Keratinocyte (primary cell): ENCODE data around the gene HINT1. TPM values are rescaled to one million over a fixed set of nuclear protein-coding genes. Genes with fewer than 3 reads are reported as not detected.
A peak's percentile ranks its signal among the peaks of the same experiment; 100 is the strongest.

Experiments used
- DNase-seq: peaks from one replicate; pipeline ENCODE4 v3.0.0-alpha.2; 2011; ENCODE audit warnings: low read depth, missing footprints, low spot score
- FAIRE-seq: peaks from 2 replicates; lab custom pipeline; 2011; peaks lifted over from hg19 to GRCh38; lab: Jason Lieb, UNC
- H2AFZ ChIP-seq: 2 replicates; pipeline ENCODE4 v1.6.0; 2012; ENCODE audit warnings: low read length, control low read depth, inconsistent platforms; ENCODE audit not compliant: control insufficient read depth
- H3K27ac ChIP-seq: 2 replicates; pipeline ENCODE4 v1.5.1; 2011; ENCODE audit warnings: low read length; ENCODE audit not compliant: control insufficient read depth, insufficient read depth
- H3K27me3 ChIP-seq: 3 replicates; pipeline ENCODE4 v1.6.0; 2011; ENCODE audit warnings: low read length; ENCODE audit not compliant: control insufficient read depth, insufficient read depth; ENCODE audit errors: extremely low read depth
- H3K36me3 ChIP-seq, 2 experiments: 2 replicates in 1 of 2; 3 replicates in 1 of 2; pipeline ENCODE4 v1.5.1; 2011; ENCODE audit warnings: low read length in 2 of 2, mild to moderate bottlenecking in 1 of 2; ENCODE audit not compliant: control insufficient read depth in 2 of 2, insufficient read depth in 2 of 2; ENCODE audit errors: extremely low read depth in 1 of 2
- H3K4me1 ChIP-seq: 3 replicates; pipeline ENCODE4 v1.5.1; 2011; ENCODE audit warnings: low read length; ENCODE audit not compliant: control insufficient read depth, insufficient read depth; ENCODE audit errors: extremely low read depth
- H3K4me2 ChIP-seq: 3 replicates; pipeline ENCODE4 v1.6.0; 2011; ENCODE audit warnings: low read depth, low read length; ENCODE audit not compliant: control insufficient read depth, insufficient read depth; ENCODE audit errors: extremely low read depth
- H3K4me3 ChIP-seq, 3 experiments: fragments of 200-600 bp in 1 of 3; sonication (generic) in 1 of 3; 2 replicates in 2 of 3; 3 replicates in 1 of 3; pipeline ENCODE4 v1.5.1; 2011 to 2016; ENCODE audit warnings: low read length in 3 of 3, mild to moderate bottlenecking in 3 of 3, control low read depth in 2 of 3, inconsistent platforms in 1 of 3, low read depth in 1 of 3, mixed read lengths in 1 of 3, mixed run types in 1 of 3, moderate library complexity in 1 of 3; ENCODE audit not compliant: control insufficient read depth in 2 of 3, insufficient read depth in 2 of 3; ENCODE audit errors: extremely low read depth in 1 of 3
- H3K79me2 ChIP-seq: 2 replicates; pipeline ENCODE4 v1.6.0; 2012; ENCODE audit warnings: low read length; ENCODE audit not compliant: control insufficient read depth, insufficient read depth
- H3K9ac ChIP-seq: 3 replicates; pipeline ENCODE4 v1.6.0; 2011; ENCODE audit warnings: low read length; ENCODE audit not compliant: control insufficient read depth, insufficient read depth; ENCODE audit errors: extremely low read depth
- H3K9me1 ChIP-seq: 3 replicates; pipeline ENCODE4 v1.6.0; 2011; ENCODE audit warnings: low read length; ENCODE audit not compliant: control insufficient read depth, insufficient read depth; ENCODE audit errors: extremely low read depth
- H3K9me3 ChIP-seq: 2 replicates; pipeline ENCODE4 v1.5.1; 2012; ENCODE audit warnings: low read depth, low read length; ENCODE audit not compliant: control insufficient read depth
- H4K20me1 ChIP-seq: 3 replicates; pipeline ENCODE4 v1.6.0; 2011; ENCODE audit warnings: low read length; ENCODE audit not compliant: control insufficient read depth, insufficient read depth; ENCODE audit errors: extremely low read depth
- CTCF ChIP-seq, 3 experiments: IDR thresholded peaks in 1 of 3; conservative IDR thresholded peaks in 1 of 3; optimal IDR thresholded peaks in 1 of 3; 2 replicates in 2 of 3; 3 replicates in 1 of 3; pipeline versions ENCODE3 to v1.5.1; 2011; ENCODE audit warnings: low read length in 3 of 3, mild to moderate bottlenecking in 3 of 3, moderate library complexity in 2 of 3, control low read depth in 1 of 3, inconsistent platforms in 1 of 3; ENCODE audit not compliant: insufficient read depth in 2 of 3; ENCODE audit errors: extremely low read depth in 1 of 3
- EZH2 ChIP-seq: IDR thresholded peaks from one replicate; pipeline ENCODE4 v1.6.1; 2012; ENCODE audit warnings: inconsistent platforms, mild to moderate bottlenecking, low read length, moderate library complexity
- dilution Hi-C: fragments of 300-500 bp; cut with MboI; formaldehyde crosslinking; loops from one replicate; pipeline ENCODE4 v1.7.0; 2020; ENCODE audit warnings: low sequenced_read_pairs; ENCODE audit not compliant: extremely low pct_ligation_motif_present
- polyA plus RNA-seq, 5 experiments: library from polyadenylated mRNA; depleted of rRNA in 3 of 5; stranded (reverse) in 3 of 5; stranded (forward) in 1 of 5; unstranded in 1 of 5; fragments of >200 nt; gene quantifications; 1 replicate in 1 of 5; 2 replicates in 3 of 5; 3 replicates in 1 of 5; pipeline versions ENCODE4 v1.2.1 to v1.2.3, GENCODE V29; 2011 to 2012; ENCODE audit warnings: missing spikeins in 2 of 5, low read depth in 1 of 5, low replicate concordance in 1 of 5

Gene HINT1
- polyA plus RNA-seq, 1 donor (not counting 4 experiments of a cell fraction or from before 2014, with no cell fraction given): 857 TPM

- peak overlapping the region; percentile 97 for H3K4me2 ChIP-seq
- no peaks in the 10 kb centered on the region for H3K9me1 ChIP-seq
- H3K4me1 ChIP-seq: peaks cover 3% of the 10 kb centered on the region
- H3K36me3 ChIP-seq: no peaks in the 10 kb centered on the region
- TF ChIP-seq EZH2: no peak
- no peak for TF ChIP-seq CTCF (optimal IDR thresholded peaks at IDR 0.05 in 1 of 3, IDR thresholded peaks at IDR 0.05 in 1 of 3, conservative IDR thresholded peaks at IDR 0.05 in 1 of 3; ENCODE audit: extremely low read depth in 1 of 3, insufficient read depth in 2 of 3, low read length in 3 of 3)
- peak overlapping the region; percentile 72 for H3K9ac ChIP-seq
- dilution Hi-C loops: no loop called here
- H4K20me1 ChIP-seq: no peaks in the 10 kb centered on the region
- H3K79me2 ChIP-seq: peaks cover under 1% of the 10 kb centered on the region
- H3K27me3 ChIP-seq: no peaks in the 10 kb centered on the region
- DNase-seq (no peak), FAIRE-seq (no peak)
- peak overlapping the region; percentile 66 to 79 (median 78) for H3K4me3 ChIP-seq
- H2AFZ ChIP-seq: peak overlapping the region; percentile 88
- H3K27ac ChIP-seq: peak overlapping the region; percentile 65
- H3K9me3 ChIP-seq: no peaks in the 10 kb centered on the region
Observed at GRCh38 chr5:131169810-131170539, 4.9 kb upstream of the HINT1 start.

GRCh38 chr5:131167615-131168014 is 2.6 kb upstream of the HINT1 start:
- Histone ChIP-seq H3K27ac (no peak overlapping the region), H3K4me2 (no peak overlapping the region), H3K4me3 (no peak overlapping the region), H3K9me1 (no peaks in the 10 kb centered on the region), H3K9me3 (no peaks in the 10 kb centered on the region), H3K27me3 (no peaks in the 10 kb centered on the region), H2AFZ (no peak overlapping the region), H4K20me1 (no peaks in the 10 kb centered on the region), H3K4me1 (peaks cover 3% of the 10 kb centered on the region), H3K9ac (no peak overlapping the region), H3K79me2 (peaks cover 23% of the 10 kb centered on the region), H3K36me3 (peaks cover 0 to 1% of the 10 kb centered on the region in 2 experiments)
- DNase-seq: no peak
- TF ChIP-seq CTCF (optimal IDR thresholded peaks at IDR 0.05 in 1 of 3, IDR thresholded peaks at IDR 0.05 in 1 of 3, conservative IDR thresholded peaks at IDR 0.05 in 1 of 3; ENCODE audit: extremely low read depth in 1 of 3, insufficient read depth in 2 of 3, low read length in 3 of 3) (no peak), EZH2 (no peak)
- no peak for FAIRE-seq
- dilution Hi-C loops: no loop called here
